Raji (cell line): ENCODE data around the gene RGS7BP.

Source experiments
- POLR2A ChIP-seq: IDR thresholded peaks from 2 replicates; pipeline ENCODE4 v1.6.1; 2011; ENCODE audit warnings: low read depth, low read length, control low read depth; ENCODE audit not compliant: insufficient read depth

Gene RGS7BP

GRCh38 chr5:64519263-64519662, 13.4 kb downstream of the RGS7BP start:
- TF ChIP-seq POLR2A, result no peak

GRCh38 chr5:64526734-64527439, 21.1 kb downstream of the RGS7BP start:
- no peak for TF ChIP-seq POLR2A

- TF ChIP-seq POLR2A, result no peak
Measured at GRCh38 chr5:64530076-64530475, 24.3 kb downstream of the RGS7BP start.

- no peak for TF ChIP-seq POLR2A
Measured at GRCh38 chr5:64532212-64532611, 26.4 kb downstream of the RGS7BP start.

GRCh38 chr5:64532657-64533056, 26.8 kb downstream of the RGS7BP start:
- no peak for TF ChIP-seq POLR2A

- TF ChIP-seq POLR2A, result no peak
Measured at GRCh38 chr5:64534033-64534432, 28.2 kb downstream of the RGS7BP start.

- TF ChIP-seq POLR2A, result no peak
Measured at GRCh38 chr5:64557911-64558310, 52.1 kb downstream of the RGS7BP start.

GRCh38 chr5:64566310-64566916, 60.6 kb downstream of the RGS7BP start:
- TF ChIP-seq POLR2A, result no peak

- TF ChIP-seq POLR2A, result no peak
Measured at GRCh38 chr5:64569858-64570257, 64.0 kb downstream of the RGS7BP start.

GRCh38 chr5:64570395-64570996, 64.7 kb downstream of the RGS7BP start:
- TF ChIP-seq POLR2A, result no peak

- no peak for TF ChIP-seq POLR2A
Measured at GRCh38 chr5:64575561-64575960, 69.7 kb downstream of the RGS7BP start.

- TF ChIP-seq POLR2A, result no peak
Measured at GRCh38 chr5:64576250-64576649, 70.4 kb downstream of the RGS7BP start.

- TF ChIP-seq POLR2A, result no peak
Measured at GRCh38 chr5:64585646-64586045, 79.8 kb downstream of the RGS7BP start.

GRCh38 chr5:64587370-64587769, 81.6 kb downstream of the RGS7BP start:
- TF ChIP-seq POLR2A, result no peak

- no peak for TF ChIP-seq POLR2A
Measured at GRCh38 chr5:64592730-64593341, 87.0 kb downstream of the RGS7BP start.

GRCh38 chr5:64594025-64594424, 88.2 kb downstream of the RGS7BP start:
- TF ChIP-seq POLR2A, result no peak
